A549 (cell line): ENCODE measurements around the gene CEP164. TPM values are rescaled to one million over a fixed set of nuclear protein-coding genes. Genes with fewer than 3 reads are reported as not detected.

Experiments used
- ATAC-seq, 2 experiments: fragments of 200-7000 bp in 1 of 2; fragments of >200 bp in 1 of 2; cut with Nextera tagmentation in 1 of 2; cut with Tn5 transposase in 1 of 2; 3 replicates each; pipeline versions ENCODE4 v1.8.0 to v1.9.1; 2018 to 2020; ENCODE audit warnings: mild to moderate bottlenecking in 1 of 2, moderate library complexity in 1 of 2
- CTCF ChIA-PET: fragments of 300-600 bp; sonication (Branson Sonifier 250); formaldehyde crosslinking; extraction: SDS; loops from one replicate; lab custom pipeline; 2021; ENCODE audit warnings: antibody characterized with exemption, inconsistent platforms; lab: Yijun Ruan, JAX
- POLR2A ChIA-PET: fragments of 350-600 bp; formaldehyde crosslinking; extraction: SDS; loops from one replicate; lab custom pipeline; 2021; ENCODE audit warnings: antibody characterized with exemption, inconsistent platforms; lab: Yijun Ruan, JAX
- DNase-seq, 2 experiments: peaks; one replicate each; pipeline versions ENCODE4 v3.0.0 to v3.0.0-alpha.2; 2011 to 2016; ENCODE audit warnings: low read depth in 1 of 2, low spot score in 1 of 2
- FAIRE-seq: peaks from 2 replicates; lab custom pipeline; 2011; peaks lifted over from hg19 to GRCh38; lab: Jason Lieb, UNC
- H3K27ac ChIP-seq, 2 experiments: fragments of >200 bp; sonication (Bioruptor Twin); formaldehyde crosslinking; 3 replicates each; pipeline ENCODE4 v1.5.1; 2016 to 2017
- H3K4me1 ChIP-seq: fragments of >200 bp; sonication (Bioruptor Twin); formaldehyde crosslinking; 3 replicates; pipeline ENCODE4 v1.6.1; 2016
- H3K4me2 ChIP-seq: fragments of >200 bp; sonication (Bioruptor Twin); formaldehyde crosslinking; 3 replicates; pipeline ENCODE4 v1.6.1; 2016
- H3K4me3 ChIP-seq: fragments of >200 bp; sonication (Bioruptor Twin); formaldehyde crosslinking; 3 replicates; pipeline ENCODE4 v1.5.1; 2016
- H3K9me3 ChIP-seq: fragments of >200 bp; sonication (Bioruptor Twin); formaldehyde crosslinking; 3 replicates; pipeline ENCODE4 v1.6.1; 2016
- ATOH8 ChIP-seq: fragments of 250-450 bp; sonication (Bioruptor Pico); IDR thresholded peaks from 2 replicates; pipeline ENCODE4 v1.5.0; 2020; ENCODE audit warnings: low read depth, mild to moderate bottlenecking, moderate library complexity
- CEBPB ChIP-seq, 2 experiments: fragments of >200 bp in 1 of 2; sonication (Bioruptor Twin) in 1 of 2; formaldehyde crosslinking in 1 of 2; IDR thresholded peaks; 2 replicates each; pipeline ENCODE4 v1.6.1; 2012 to 2016
- CHD2 ChIP-seq: fragments of 150-350 bp; IDR thresholded peaks from 2 replicates; pipeline ENCODE4 v1.6.1; 2014; ENCODE audit warnings: low read length; ENCODE audit not compliant: partially characterized antibody
- EHMT2 ChIP-seq: fragments of 200-600 bp; sonication (generic); IDR thresholded peaks from 2 replicates; pipeline ENCODE4 v1.6.1; 2016; ENCODE audit warnings: antibody characterized with exemption, low read depth, mild to moderate bottlenecking, moderate library complexity
- EP300 ChIP-seq, 2 experiments: fragments of >200 bp; sonication (Bioruptor Twin); formaldehyde crosslinking; IDR thresholded peaks; 2 replicates in 1 of 2; 3 replicates in 1 of 2; pipeline ENCODE4 v1.6.1; 2016 to 2017
- ESRRA ChIP-seq: fragments of 150-350 bp; IDR thresholded peaks from 2 replicates; pipeline ENCODE4 v1.6.1; 2014; ENCODE audit warnings: mild to moderate bottlenecking, low read length, borderline replicate concordance
- FOSL2 ChIP-seq, 2 experiments: fragments of 450-650 bp in 1 of 2; fragments of >200 bp in 1 of 2; sonication (Bioruptor Twin) in 1 of 2; formaldehyde crosslinking; IDR thresholded peaks; 2 replicates each; pipeline versions ENCODE4 v1.5.0 to v1.6.1; 2016 to 2020; ENCODE audit warnings: mild to moderate bottlenecking in 1 of 2, moderate library complexity in 1 of 2
- JUN ChIP-seq, 2 experiments: fragments of >200 bp; sonication (Bioruptor Twin); formaldehyde crosslinking; IDR thresholded peaks; 2 replicates in 1 of 2; 3 replicates in 1 of 2; pipeline ENCODE4 v1.6.1; 2016 to 2017
- KDM1A ChIP-seq: fragments of 200-600 bp; sonication (generic); IDR thresholded peaks from 2 replicates; pipeline ENCODE4 v1.6.1; 2016; ENCODE audit warnings: low read depth, mild to moderate bottlenecking
- KDM5A ChIP-seq: fragments of 200-600 bp; sonication (generic); IDR thresholded peaks from 2 replicates; pipeline ENCODE4 v1.6.1; 2016; ENCODE audit warnings: antibody characterized with exemption, mild to moderate bottlenecking
- MYC ChIP-seq: IDR thresholded peaks from 2 replicates; pipeline ENCODE4 v1.6.1; 2012; ENCODE audit warnings: mild to moderate bottlenecking, inconsistent platforms, low read length, improper control_type of control experiment, borderline replicate concordance
- NFE2L2 ChIP-seq: fragments of 150-350 bp; conservative IDR thresholded peaks from 2 replicates; pipeline ENCODE4 v1.6.1; 2014; ENCODE audit warnings: low read length
- REST ChIP-seq: fragments of 200-600 bp; sonication (generic); IDR thresholded peaks from 2 replicates; pipeline ENCODE4 v1.6.1; 2016; ENCODE audit warnings: antibody characterized with exemption, mild to moderate bottlenecking, moderate library complexity
- TFCP2L1 ChIP-seq: fragments of 250-450 bp; sonication (Bioruptor Pico); IDR thresholded peaks from 2 replicates; pipeline ENCODE4 v1.5.0; 2021; ENCODE audit warnings: mild to moderate bottlenecking
- WGBS: methylation state at CpG from one replicate; pipeline ENCODE4 v1.1.6; 2017; ENCODE audit errors: missing lambda C conversion rate; 5-methylcytosine and 5-hydroxymethylcytosine counted together
- polyA plus RNA-seq, 4 experiments: library from polyadenylated mRNA; depleted of rRNA in 3 of 4; stranded (reverse); fragments of >200 nt; fragmentation: RNase III in 1 of 4; extraction: RNeasy Plus Mini Kit Qiagen cat#74134 plus additional on column Dnase treatment in 1 of 4; gene quantifications; 2 replicates in 3 of 4; 3 replicates in 1 of 4; pipeline ENCODE4 v1.2.3, GENCODE V29; 2011 to 2017
- TF ChIP-seq, protein P1 (sequence below): fragments of >200 bp; sonication (Bioruptor Twin); formaldehyde crosslinking; IDR thresholded peaks from 2 replicates; pipeline ENCODE4 v1.6.1; 2016

CEP164 gene
- polyA plus RNA-seq, 2 of the 4 experiments (the other 2 are of a cell fraction): 17.4 to 19.6 TPM

DNA sequence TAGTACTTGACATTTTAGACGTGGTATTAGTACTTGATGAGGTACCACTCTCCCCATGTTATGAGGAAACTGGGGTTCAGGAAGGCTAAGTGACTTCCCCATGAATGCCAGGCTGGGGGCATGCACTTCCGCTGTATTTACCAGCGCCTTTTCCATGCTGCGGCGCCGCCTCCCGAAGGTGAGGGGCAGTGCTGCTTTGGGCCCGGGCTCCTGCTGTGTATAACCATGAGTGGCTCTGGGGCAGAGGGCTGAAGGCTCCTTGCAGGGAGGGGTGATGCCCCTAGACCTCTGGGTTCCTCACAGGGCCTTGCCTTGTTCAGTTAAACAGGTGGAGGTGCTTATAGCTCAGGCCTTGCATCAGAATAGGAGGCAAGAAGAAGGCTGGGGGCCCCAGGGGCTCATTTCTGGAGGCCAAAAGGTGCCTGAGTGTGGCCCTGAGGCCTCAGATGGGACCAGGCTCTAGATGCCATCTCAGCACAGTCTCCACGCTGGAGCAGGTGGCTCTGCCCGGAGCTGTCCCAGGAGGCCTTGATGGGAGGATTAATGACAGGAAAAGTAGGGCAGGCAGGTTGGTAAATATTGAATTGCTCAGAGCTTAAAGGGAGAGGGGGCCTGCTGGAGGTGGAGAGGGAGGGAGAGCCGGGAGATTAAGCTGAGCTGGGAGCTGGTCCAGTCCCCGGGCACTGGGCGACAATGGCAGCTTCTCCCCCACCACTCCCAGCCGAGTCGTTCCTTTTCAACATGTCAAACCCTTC is 129.6 kb downstream of the CEP164 start:
- TF ChIP-seq JUN (IDR thresholded peaks at IDR 0.05) (no peak), REST (no peak), KDM1A (no peak), TFCP2L1 (CRISPR knock-in tag) (no peak), FOSL2 (IDR thresholded peaks at IDR 0.05) (no peak), FOSL2 (CRISPR knock-in tag; IDR thresholded peaks at IDR 0.05) (no peak)
- TF ChIP-seq, protein P1, sequence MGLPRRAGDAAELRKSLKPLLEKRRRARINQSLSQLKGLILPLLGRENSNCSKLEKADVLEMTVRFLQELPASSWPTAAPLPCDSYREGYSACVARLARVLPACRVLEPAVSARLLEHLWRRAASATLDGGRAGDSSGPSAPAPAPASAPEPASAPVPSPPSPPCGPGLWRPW: no peak
- Histone ChIP-seq H3K9me3 (peaks cover 5% of the 10 kb centered on the region; the same call in 1 of the 3 replicates), H3K27ac (no peak overlapping the region), H3K4me1 (no peaks in the 10 kb centered on the region), H3K4me3 (no peak overlapping the region), H3K4me2 (no peak overlapping the region)
- 66% methylated on average over 8 of the region's 15 CpGs for WGBS
- POLR2A ChIA-PET: no interaction called here
- no peak for FAIRE-seq
- ATAC-seq: no peak
- no peak for DNase-seq
- CTCF ChIA-PET: interaction anchor here (0.9 to 1.2 kb wide), 2 partner anchors 31 to 596 kb away, joined by 3 read pairs; no protein-coding TSS in a partner anchor

- ChIA-PET CTCF (interaction anchor here (0.9 to 1.2 kb wide), 2 partner anchors 32 to 596 kb away, joined by 3 read pairs; no protein-coding TSS in a partner anchor), POLR2A (no interaction called here)
- peaks cover 4% of the 10 kb centered on the region; the same call in 1 of the 3 replicates for H3K9me3 ChIP-seq
- TF ChIP-seq NFE2L2 (no peak), KDM5A (no peak), ESRRA (no peak), EP300 (IDR thresholded peaks at IDR 0.05) (no peak), CHD2 (no peak)
- FAIRE-seq (no peak), DNase-seq (no peak), ATAC-seq (no peak; a peak in 2 of 6 replicates)
- H3K4me1 ChIP-seq: no peaks in the 10 kb centered on the region
- 72% methylated on average over 9 of the region's 9 CpGs for WGBS
- no peak overlapping the region for H3K4me2 ChIP-seq
- H3K27ac ChIP-seq: no peak overlapping the region
- no peak overlapping the region for H3K4me3 ChIP-seq
These were observed 130.2 kb downstream of the CEP164 start for GRCh38 chr11:117457835-117458234.

DNA sequence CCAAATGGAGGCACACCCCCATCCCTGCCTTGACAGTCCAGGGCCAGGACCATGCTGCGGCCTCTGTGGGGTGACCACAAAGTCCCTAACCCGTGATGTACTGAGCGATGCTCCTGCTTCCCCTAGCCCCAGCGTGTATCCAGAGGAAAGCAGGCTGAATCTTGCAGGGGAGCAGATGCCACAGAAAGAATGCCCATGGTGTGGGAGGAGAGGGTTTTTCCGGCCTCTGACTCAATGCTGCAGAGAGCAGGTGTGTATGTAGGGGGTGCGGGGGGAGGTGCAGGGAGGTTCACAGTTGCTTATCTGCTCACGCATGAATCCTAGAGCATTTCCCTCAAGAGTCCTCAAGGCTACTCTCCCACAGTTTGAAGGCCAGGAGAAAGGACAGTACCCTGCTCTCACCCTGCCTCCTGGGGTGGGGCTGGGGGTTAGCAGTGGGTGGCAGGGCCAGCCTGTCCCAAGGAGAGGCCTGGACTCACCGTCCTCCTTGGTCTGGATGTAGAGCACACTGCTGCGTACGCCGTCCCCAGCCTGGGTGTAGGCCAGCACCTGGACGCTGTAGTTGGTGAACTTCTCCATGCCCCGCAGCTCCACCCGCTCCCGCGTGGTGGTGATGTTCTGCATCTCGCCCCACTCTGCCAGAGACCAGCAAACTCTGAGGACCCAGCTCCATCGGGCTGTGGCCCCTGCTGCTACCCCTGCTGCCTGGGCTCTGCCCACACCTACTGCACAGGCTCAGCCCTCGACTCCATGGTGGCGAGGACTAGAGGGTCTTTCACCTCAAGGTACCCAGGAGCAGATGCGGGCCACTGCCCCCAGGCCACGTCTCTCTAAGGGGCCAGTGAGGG is 130.8 kb downstream of the CEP164 start:
- ATAC-seq (no peak), FAIRE-seq (no peak)
- Histone ChIP-seq H3K4me1 (no peaks in the 10 kb centered on the region), H3K9me3 (peaks cover 3% of the 10 kb centered on the region; the same call in 1 of the 3 replicates), H3K4me3 (no peak overlapping the region)
- TF ChIP-seq CEBPB (IDR thresholded peaks at IDR 0.05) (no peak), ATOH8 (no peak), MYC (no peak), EHMT2 (no peak), FOSL2 (IDR thresholded peaks at IDR 0.05) (no peak), FOSL2 (CRISPR knock-in tag; IDR thresholded peaks at IDR 0.05) (no peak)
- TF ChIP-seq, all 56 proteins: peak for 0
- DNase-seq: no peak
- ChIA-PET CTCF (interaction anchor here (0.9 to 1.2 kb wide), 2 partner anchors 33 to 595 kb away, joined by 3 read pairs; no protein-coding TSS in a partner anchor), POLR2A (no interaction called here)
- no peak overlapping the region for H3K4me2 ChIP-seq
- H3K27ac ChIP-seq: no peak overlapping the region
- WGBS: 89% methylated on average over 14 of the region's 22 CpGs
